ENCODE results near the gene PANX2. TPM values are rescaled to one million over a fixed set of nuclear protein-coding genes. Genes with fewer than 3 reads are reported as not detected.

Gene PANX2
- total and polyA plus RNA-seq, 2 of the 13 experiments (the other 11 are each of a cell fraction or from before 2014, with no cell fraction given), result 0.15 to 1.1 TPM

DNA sequence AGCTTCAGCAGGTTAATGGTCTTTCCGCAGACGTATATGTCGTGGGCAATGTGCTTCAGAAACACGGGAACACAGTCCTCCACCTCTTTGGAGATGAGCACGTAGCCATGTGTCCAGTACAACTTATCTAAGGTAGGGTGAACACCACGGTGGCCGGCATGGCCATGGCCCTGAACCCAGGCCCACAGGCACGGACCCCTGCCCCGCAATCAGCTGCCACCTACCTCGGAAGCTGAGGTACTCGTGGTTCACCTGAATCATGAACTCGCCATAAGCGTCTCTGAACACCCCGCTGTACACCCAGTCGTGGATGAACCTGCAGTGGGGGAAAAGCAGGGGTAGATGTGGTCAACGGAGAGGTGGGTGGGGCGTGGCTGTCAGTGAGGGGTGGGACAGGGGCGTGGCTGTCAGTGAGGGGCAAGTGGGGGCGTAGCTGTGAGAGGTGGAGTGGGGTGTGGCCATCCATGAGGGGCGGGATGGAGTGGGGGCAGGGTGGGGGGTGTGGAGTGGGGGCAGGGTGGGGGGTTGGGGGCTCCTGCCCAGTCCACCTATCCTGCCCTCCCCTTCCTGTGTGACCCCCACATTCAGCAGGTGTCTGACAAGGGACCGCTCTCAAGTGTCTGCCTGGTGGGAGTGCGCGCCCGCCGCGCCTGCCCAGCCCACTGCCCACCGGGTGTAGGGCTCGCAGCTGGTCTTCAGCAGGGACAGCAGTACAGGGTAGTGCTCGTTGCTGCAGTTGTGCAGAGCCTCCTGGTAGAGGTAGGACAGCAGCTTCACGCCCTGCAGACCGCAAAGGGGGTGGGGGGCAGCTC, 55.7 kb downstream of the PANX2 start (continued):
- TF ChIP-seq, protein P1, sequence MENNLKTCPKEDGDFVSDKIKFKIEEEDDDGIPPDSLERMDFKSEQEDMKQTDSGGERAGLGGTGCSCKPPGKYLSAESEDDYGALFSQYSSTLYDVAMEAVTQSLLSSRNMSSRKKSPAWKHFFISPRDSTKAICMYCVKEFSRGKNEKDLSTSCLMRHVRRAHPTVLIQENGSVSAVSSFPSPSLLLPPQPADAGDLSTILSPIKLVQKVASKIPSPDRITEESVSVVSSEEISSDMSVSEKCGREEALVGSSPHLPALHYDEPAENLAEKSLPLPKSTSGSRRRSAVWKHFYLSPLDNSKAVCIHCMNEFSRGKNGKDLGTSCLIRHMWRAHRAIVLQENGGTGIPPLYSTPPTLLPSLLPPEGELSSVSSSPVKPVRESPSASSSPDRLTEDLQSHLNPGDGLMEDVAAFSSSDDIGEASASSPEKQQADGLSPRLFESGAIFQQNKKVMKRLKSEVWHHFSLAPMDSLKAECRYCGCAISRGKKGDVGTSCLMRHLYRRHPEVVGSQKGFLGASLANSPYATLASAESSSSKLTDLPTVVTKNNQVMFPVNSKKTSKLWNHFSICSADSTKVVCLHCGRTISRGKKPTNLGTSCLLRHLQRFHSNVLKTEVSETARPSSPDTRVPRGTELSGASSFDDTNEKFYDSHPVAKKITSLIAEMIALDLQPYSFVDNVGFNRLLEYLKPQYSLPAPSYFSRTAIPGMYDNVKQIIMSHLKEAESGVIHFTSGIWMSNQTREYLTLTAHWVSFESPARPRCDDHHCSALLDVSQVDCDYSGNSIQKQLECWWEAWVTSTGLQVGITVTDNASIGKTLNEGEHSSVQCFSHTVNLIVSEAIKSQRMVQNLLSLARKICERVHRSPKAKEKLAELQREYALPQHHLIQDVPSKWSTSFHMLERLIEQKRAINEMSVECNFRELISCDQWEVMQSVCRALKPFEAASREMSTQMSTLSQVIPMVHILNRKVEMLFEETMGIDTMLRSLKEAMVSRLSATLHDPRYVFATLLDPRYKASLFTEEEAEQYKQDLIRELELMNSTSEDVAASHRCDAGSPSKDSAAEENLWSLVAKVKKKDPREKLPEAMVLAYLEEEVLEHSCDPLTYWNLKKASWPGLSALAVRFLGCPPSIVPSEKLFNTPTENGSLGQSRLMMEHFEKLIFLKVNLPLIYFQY (CRISPR knock-in tag; IDR thresholded peaks at IDR 0.05; ENCODE audit: borderline replicate concordance), result no peak
- TF ChIP-seq, protein P2, sequence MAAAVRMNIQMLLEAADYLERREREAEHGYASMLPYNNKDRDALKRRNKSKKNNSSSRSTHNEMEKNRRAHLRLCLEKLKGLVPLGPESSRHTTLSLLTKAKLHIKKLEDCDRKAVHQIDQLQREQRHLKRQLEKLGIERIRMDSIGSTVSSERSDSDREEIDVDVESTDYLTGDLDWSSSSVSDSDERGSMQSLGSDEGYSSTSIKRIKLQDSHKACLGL (CRISPR knock-in tag; IDR thresholded peaks at IDR 0.05), result no peak

DNA sequence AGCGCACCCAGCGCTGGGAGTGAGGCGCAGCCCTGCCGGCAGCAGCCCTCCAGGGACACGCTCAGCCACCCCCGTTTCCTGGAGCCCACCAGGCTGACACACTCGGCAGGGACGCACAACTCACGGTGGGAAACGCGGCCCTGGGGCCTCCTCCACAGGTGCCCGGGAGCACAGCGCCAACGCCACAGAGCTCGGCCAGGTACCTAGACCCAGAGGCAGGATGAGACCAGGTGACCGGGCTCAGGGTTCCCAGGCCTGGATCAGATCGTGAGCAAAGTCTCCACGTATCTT, 56.3 kb downstream of the PANX2 start:
- no peak for TF ChIP-seq MBD4 (IDR thresholded peaks at IDR 0.05; ENCODE audit: borderline replicate concordance, low read length)
- no peak for TF ChIP-seq ZNF335 (CRISPR knock-in tag; IDR thresholded peaks at IDR 0.05)
- H3K36me3 ChIP-seq (replicated peaks in 1 of 2; ENCODE audit: control insufficient read depth in 1 of 2, insufficient read depth in 2 of 2, low read length in 2 of 2), result peaks cover 17 to 34% of the 10 kb centered on the region in 2 experiments; a peak in 4 of 5 replicates
- H3K9ac ChIP-seq (ENCODE audit: insufficient read depth, low read depth, low read length), result no peak overlapping the region
- H3K27me3 ChIP-seq (ENCODE audit: control insufficient read depth in 1 of 2, insufficient read depth in 2 of 2, low read length in 2 of 2), result no peaks in the 10 kb centered on the region
- H3K27ac ChIP-seq (ENCODE audit: extremely low read length, insufficient read depth, low read length), result no peak overlapping the region
- intact Hi-C loops (cut with micrococcal nuclease; ENCODE audit: unreplicated experiment) (no loop called here), in situ Hi-C loops (cut with HindIII; ENCODE audit: extremely low pct_ligation_motif_present, low pct_unique_long_range_greater_than_20kb) (no loop called here)
- WGBS (ENCODE audit: low lambda C conversion rate), result 100% methylated on average over 7 of the region's 18 CpGs
- no peaks in the 10 kb centered on the region for H3K79me2 ChIP-seq (ENCODE audit: insufficient read depth, low read length)
- ATAC-seq (no peak), FAIRE-seq (no peak), DNase-seq (ENCODE audit: low spot score) (no peak)
- H3K4me3 ChIP-seq (replicated peaks in 1 of 3; ENCODE audit: insufficient read depth in 1 of 3, low read depth in 2 of 3, low read length in 3 of 3), result no peak overlapping the region
- H3K9me3 ChIP-seq (ENCODE audit: low read length), result no peaks in the 10 kb centered on the region
- POLR2A ChIA-PET, result no interaction called here
- no peak overlapping the region for H2AFZ ChIP-seq (ENCODE audit: low read length)
- no TSS peak for BruUV-seq (replicated peaks)
- H3K4me1 ChIP-seq (ENCODE audit: insufficient read depth, low read length), result peaks cover 11% of the 10 kb centered on the region
- no peaks in the 10 kb centered on the region for H4K20me1 ChIP-seq (ENCODE audit: insufficient read depth, low read length)
- no peak overlapping the region for H3K4me2 ChIP-seq (ENCODE audit: low read depth, low read length)
- CTCF ChIA-PET (ENCODE audit: low intra/inter-chr PET ratio, low total read pairs), result no interaction called here

All from HepG2 (cell line).